ENCODE data around the gene BCAS4.

- TF ChIP-seq CTCF (conservative IDR thresholded peaks at IDR 0.05 in 1 of 2, IDR thresholded peaks at IDR 0.05 in 1 of 2; ENCODE audit: extremely low read depth in 1 of 2, insufficient read depth in 1 of 2, low read depth in 1 of 2, low read length in 2 of 2) (no peak), EZH2 (IDR thresholded peaks at IDR 0.05; ENCODE audit: borderline replicate concordance, low read length) (no peak)
Observed at GRCh38 chr20:50856475-50857041, 61.7 kb downstream of the BCAS4 start.
